HG02588 (cell line): ENCODE data around the gene NR5A2.
A peak's percentile ranks its signal among the peaks of the same experiment; 100 is the strongest.
"Not testable (repeated sequence)": the region's sequence is repeated elsewhere in the genome, so short reads cannot be mapped to it uniquely, and the experiment has no call there.

Source experiments
- ATAC-seq: cut with Tn5 transposase; IDR thresholded peaks from one replicate; pipeline ENCODE4 v1.9.1; 2021; ENCODE audit warnings: mild to moderate bottlenecking, moderate library complexity; ENCODE audit not compliant: unreplicated experiment

Gene NR5A2

DNA sequence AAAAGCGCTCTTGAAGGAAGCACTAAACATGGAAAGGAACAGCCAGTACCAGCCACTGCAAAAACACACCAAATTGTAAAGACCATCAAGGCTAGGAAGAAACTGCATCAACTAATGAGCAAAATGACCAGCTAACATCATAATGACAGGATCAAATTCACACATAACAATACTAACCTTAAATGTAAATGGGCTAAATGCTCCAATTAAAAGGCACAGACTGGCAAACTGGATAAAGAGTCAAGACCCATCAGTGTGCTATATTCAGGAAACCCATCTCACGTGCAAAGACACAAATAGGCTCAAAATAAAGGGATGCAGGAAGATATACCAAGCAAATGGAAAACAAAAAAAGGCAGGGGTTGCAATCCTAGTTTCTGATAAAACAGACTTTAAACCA, 159.8 kb downstream of the NR5A2 start:
- not testable (repeated sequence) for ATAC-seq

- no peak for ATAC-seq
These were observed 164.5 kb downstream of the NR5A2 start for GRCh38 chr1:200191993-200192392.

GRCh38 chr1:200194477-200194876, 167.0 kb downstream of the NR5A2 start:
- no peak for ATAC-seq

DNA sequence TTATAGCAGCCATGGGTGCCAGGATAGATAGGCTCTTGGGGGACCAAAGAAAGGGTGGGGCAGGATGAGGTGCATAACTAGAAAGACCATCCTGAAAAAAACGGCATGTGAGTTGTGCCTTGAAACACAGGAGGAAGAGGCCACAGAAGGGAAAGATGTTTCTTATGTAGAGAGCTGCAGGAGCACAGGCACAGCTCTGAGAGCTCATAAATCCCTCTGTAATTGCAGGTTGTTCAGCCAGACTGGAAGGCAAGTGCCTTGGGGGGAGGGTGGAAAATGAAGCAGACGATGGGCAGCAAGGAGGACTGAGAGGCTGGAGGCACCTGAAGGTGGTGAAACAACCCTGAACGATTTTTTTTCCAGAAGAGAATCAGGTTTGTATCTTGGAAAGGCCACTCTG, 170.7 kb downstream of the NR5A2 start:
- ATAC-seq, result no peak

- ATAC-seq, result no peak
These were observed 177.9 kb downstream of the NR5A2 start for GRCh38 chr1:200205216-200205995.

DNA sequence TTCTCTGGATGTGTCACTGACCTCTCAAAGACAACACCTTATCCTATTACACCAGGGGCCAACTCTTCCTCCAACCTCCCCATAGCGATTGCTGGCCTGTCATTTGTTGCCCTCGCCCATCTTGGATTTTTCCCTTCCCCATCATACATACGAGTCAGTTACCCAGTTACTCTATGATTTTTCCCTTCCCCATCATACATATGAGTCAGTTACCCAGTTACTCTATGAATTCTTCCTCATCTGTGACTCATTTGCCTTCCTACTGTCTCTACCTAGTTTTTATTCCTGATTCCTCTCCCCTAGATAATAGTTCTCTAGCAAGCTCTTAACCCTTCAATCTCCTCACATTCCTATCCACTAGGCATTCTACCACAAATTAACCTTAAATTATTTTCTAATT, 178.8 kb downstream of the NR5A2 start:
- ATAC-seq, result no peak

GRCh38 chr1:200206761-200207160, 179.3 kb downstream of the NR5A2 start:
- no peak for ATAC-seq

- peak; percentile 76 for ATAC-seq
These were observed 180.2 kb downstream of the NR5A2 start for GRCh38 chr1:200207711-200208126.

GRCh38 chr1:200211157-200211556, 183.6 kb downstream of the NR5A2 start:
- ATAC-seq, result no peak

DNA sequence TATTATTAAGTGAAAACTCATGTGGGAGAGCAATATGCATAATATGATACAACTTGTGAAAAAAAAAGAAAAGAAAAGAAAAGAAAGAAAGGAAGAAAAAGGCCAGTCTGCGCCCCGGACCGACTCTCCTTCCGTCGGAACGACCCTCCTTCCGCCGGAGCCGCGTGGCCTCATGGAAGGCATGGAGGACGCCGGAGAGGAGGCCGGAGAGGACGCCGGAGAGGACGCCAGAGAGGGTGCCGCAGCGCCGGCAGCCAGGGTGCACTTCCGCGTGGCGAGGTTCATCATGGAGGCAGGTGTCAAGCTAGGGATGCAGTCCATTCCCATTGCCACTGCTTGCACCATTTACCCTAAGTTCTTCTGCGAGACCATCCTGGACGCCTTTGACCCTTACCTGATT, 185.9 kb downstream of the NR5A2 start:
- ATAC-seq, result no peak

DNA sequence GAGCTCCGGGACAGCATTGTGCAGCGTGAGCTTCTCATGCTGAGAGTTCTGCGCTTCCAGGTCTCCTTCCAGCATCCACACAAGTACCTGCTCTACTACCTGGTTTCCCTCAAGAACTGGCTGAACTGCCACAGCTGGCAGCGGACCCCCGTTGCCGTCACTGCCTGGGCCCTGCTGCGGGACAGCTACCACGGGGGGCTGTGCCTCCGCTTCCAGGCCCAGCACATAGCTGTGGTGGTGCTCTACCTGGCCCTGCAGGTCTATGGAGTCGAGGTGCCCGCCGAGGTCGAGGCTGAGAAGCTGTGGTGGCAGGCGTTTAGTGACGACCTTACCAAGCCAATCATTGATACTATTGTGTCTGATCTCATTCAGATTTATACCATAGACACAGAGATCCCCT, 186.4 kb downstream of the NR5A2 start:
- ATAC-seq, result no peak

- no peak for ATAC-seq
These were observed 187.8 kb downstream of the NR5A2 start for GRCh38 chr1:200215350-200215749.

- no peak for ATAC-seq
These were observed 190.2 kb downstream of the NR5A2 start for GRCh38 chr1:200217703-200218102.

DNA sequence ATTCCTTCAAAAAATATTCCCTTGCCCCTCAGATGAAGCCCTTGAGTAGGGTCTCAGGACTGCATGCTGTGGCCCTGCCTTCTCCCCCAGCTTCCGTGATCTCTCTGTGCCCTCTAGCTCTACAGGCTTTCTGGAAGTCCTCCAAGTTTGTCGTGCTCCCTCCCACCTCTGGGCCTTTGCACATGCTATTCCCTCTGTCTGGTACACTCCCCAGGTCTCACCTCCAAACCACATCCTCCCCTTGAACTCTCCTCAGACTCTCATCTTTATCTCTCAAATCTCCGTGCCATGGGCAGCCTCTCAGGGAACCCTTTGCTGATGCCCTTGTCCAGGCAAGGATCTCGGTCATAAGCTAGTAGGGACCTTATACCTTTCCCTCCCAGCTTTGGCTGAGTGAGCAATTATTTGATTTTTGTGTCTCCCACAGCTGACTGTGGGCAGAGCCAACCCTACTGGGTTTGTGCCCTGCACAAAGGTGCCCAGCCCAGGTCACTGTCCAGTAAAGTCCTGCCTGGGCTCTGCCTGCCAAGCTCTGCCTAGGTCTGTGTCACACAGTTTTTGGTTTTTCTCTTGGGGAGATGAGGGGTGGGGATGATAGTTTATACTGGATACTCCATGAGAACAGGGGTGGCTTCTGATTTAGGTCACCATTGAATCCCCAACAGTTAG, 194.2 kb downstream of the NR5A2 start:
- no peak for ATAC-seq

GRCh38 chr1:200223207-200223606, 195.7 kb downstream of the NR5A2 start:
- ATAC-seq, result no peak

DNA sequence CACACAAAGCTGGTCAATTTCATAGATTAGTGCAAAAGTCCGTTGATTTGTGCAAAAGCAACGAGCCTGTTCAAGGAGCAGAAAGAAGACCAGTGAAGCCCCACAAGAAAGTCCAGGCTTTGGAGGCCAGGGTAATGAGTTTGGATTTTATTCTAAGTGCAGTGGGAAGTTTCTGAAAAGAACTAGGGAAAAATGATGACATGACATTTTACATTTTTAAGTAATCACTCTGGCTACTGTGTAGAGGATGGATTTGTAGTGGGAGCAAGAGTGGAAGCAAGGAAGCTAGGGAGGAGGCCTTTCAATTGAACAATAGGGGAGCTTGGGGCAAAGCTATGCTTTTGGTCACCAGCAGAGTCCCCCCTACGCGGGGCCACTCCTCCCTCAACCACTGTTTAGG, 196.1 kb downstream of the NR5A2 start:
- no peak for ATAC-seq

DNA sequence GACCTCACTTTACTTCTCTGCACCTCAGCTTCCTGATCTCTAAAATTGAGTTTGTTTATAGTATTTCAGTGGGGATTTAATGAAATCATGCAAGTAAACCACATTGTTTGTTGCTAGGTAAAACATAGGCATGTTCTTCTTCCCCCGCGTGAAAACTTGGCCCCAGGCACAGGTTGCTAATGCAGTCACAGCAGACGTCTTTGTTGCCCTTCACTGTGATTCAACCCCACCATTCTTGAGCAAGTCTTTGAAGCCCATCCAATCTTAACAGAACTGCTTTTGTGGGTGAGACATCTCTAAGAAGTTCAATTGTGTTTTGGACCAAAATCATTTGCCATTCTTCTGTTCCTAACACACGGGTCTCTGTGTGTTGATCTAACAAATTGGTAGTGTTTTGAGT, 196.8 kb downstream of the NR5A2 start:
- ATAC-seq, result no peak

DNA sequence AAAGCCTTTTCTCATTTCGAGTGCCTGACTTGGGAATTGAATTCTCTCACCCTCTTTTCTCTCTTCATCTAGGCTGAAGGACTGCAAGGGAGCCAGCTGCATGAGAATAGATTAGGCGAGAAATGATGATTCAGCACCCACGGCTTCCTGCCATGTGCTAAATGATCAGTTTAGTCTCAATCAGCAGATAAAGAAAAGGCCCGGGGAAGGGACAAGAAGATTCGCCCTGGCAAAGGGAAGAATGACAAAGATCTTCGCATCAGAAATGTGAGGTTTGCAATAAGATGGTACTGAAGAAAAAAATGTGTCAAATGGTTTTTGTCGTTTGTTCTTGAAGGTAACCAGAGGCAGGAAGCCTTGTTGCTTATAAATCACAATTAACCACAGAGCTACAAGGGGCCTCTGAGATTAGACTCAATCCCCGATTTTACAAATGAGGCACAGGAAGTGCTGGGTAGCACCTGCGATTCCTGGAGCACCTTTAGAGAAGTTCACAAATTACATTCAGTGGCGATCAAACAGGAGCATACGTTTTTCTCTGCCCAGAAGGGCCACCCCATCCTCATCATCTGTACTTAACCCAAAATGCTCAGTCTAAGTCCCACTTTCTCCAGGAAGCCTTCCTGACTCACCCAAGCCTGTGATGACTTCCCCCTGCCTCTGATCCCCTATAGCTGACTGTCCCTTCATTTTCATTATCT, 198.9 kb downstream of the NR5A2 start:
- ATAC-seq, result no peak

GRCh38 chr1:200226969-200227303, 199.4 kb downstream of the NR5A2 start:
- no peak for ATAC-seq
